Tibial nerve (tissue), 4 donors: ENCODE data around the gene RASEF.

Source experiments
- CTCF ChIP-seq, 5 experiments: fragments of 200-600 bp in 3 of 5; fragments of 450-650 bp in 2 of 5; sonication (generic) in 3 of 5; IDR thresholded peaks; one replicate each; pipeline ENCODE4 v1.5.1; 2016 to 2019; ENCODE audit warnings: antibody characterized with exemption in 5 of 5, mild to moderate bottlenecking in 3 of 5, moderate library complexity in 2 of 5
- EP300 ChIP-seq, 2 donors: sonication (generic); formaldehyde crosslinking; IDR thresholded peaks; one replicate each; pipeline ENCODE4 v1.6.1; 2017; ENCODE audit warnings: antibody characterized with exemption in 2 of 2, mild to moderate bottlenecking in 1 of 2
- POLR2A ChIP-seq, 2 donors: fragments of 450-650 bp; IDR thresholded peaks; one replicate each; pipeline ENCODE4 v1.6.1; 2017; ENCODE audit warnings: antibody characterized with exemption in 2 of 2, mild to moderate bottlenecking in 2 of 2, moderate library complexity in 2 of 2

- TF ChIP-seq EP300 (IDR thresholded peaks at IDR 0.05), result no peak
- TF ChIP-seq CTCF (IDR thresholded peaks at IDR 0.05), result no peak
- TF ChIP-seq POLR2A (IDR thresholded peaks at IDR 0.05), result no peak
These were observed 4.6 kb upstream of the RASEF start for GRCh38 chr9:83067579-83067978.
